Measurements from ENCODE around the gene KDSR. TPM values are rescaled to one million over a fixed set of nuclear protein-coding genes. Genes with fewer than 3 reads are reported as not detected.

The KDSR gene
- total RNA-seq, 1 donor from 2014 or later = 83.9 TPM

DNA sequence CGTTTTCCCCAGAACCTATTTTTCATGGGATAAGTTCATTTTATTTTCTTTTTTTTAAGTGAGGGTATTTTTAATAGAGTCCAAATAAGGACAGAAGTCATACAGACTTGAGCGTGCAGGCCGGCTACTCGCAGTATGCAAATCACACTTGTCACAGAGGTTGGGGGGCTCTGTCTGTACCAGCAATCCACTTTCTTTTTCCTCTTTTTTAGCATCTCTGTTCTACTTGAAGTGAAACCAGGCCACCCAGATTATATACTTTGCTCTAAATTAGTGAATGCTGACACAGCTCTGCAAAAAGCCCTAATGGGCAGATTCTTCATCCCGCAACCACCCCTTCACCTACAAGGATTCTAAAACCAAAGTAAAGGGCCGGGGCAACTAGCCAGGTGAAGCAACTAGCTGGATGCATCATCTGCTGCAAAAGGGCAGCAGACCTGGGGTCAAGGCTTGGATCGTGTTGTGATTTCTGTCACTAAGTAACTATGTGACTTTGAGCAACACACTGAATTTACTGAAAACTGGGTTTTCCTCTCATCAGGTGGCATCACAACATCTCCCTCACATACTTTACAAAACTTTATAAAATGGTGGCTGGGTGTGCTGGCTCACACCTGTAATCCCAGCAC is 18.4 kb downstream of the KDSR start:
- peaks cover 61% of the 10 kb centered on the region for H3K36me3 Mint-ChIP-seq (ENCODE audit: low read depth)
- H3K9me3 Mint-ChIP-seq = no peaks in the 10 kb centered on the region
- intact Hi-C loops (cut with micrococcal nuclease) = no loop called here
- H3K27ac Mint-ChIP-seq = no peak overlapping the region
- no peak overlapping the region for H3K4me3 Mint-ChIP-seq
- no peak for DNase-seq
- peaks cover 2% of the 10 kb centered on the region for H3K4me1 Mint-ChIP-seq
- H3K27me3 Mint-ChIP-seq = no peaks in the 10 kb centered on the region

DNA sequence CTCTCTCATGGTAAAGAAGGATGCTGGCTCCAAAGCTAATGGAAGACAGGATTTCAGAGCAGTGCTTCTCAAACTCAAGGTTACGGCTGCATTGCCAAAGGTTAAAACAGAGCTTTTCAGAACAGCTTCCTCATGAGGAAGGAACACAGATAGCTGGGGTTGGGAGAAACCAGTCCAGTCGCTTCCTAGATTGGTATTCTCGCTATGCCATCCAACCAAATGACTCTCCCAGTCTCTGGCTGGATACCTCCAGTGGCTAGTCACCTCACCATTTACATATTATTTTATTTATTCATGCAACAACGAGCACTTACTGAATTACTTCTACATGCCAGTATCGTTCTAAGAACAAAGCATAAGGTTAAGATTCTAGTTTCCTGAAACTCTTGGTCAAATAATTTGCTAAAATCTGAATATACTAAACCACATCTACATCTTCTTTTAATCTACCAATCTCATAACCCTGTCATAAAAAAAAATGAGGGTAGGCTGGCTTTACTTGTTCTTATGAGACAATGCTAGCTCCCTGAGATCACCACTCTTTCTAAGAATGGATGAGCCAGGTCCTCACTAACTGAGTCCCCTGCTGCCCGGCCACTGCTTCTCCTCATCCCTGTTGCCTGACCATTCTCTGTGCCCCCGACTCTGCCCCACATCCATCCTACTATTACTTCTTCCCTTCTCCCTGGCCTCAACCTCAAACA is 20.4 kb downstream of the KDSR start:
- DNase-seq = no peak
- intact Hi-C loops (cut with micrococcal nuclease) = no loop called here
- H3K27ac Mint-ChIP-seq = no peak overlapping the region
- H3K4me3 Mint-ChIP-seq = no peak overlapping the region
- peaks cover 62% of the 10 kb centered on the region for H3K36me3 Mint-ChIP-seq (ENCODE audit: low read depth)
- H3K4me1 Mint-ChIP-seq = peaks cover 4% of the 10 kb centered on the region
- no peaks in the 10 kb centered on the region for H3K27me3 Mint-ChIP-seq
- no peaks in the 10 kb centered on the region for H3K9me3 Mint-ChIP-seq

DNA sequence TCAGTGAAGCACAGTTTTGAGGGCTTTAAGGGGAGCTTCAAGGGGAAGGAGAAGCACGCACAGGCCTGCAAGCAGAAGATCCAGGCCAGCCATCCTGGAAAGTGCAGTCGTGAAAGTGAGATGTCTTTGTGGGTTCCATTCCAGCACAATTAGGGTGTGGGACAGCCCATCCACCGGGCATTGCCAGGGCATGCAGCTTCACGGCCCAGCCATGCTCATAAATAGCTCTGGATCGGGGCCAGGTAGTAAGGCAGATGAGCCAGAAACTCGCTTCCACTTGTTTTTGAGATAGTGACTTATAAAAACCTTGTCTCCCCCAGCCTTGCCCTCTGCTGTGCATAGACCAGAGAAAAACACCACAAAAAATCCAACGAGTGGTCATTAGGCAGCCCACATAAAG is 21.0 kb downstream of the KDSR start:
- Mint-ChIP-seq H3K4me3 (no peak overlapping the region), H3K27ac (no peak overlapping the region), H3K4me1 (peaks cover 4% of the 10 kb centered on the region), H3K27me3 (no peaks in the 10 kb centered on the region), H3K36me3 (ENCODE audit: low read depth) (peaks cover 63% of the 10 kb centered on the region), H3K9me3 (no peaks in the 10 kb centered on the region)
- no peak for DNase-seq
- intact Hi-C loops (cut with micrococcal nuclease) = no loop called here

DNA sequence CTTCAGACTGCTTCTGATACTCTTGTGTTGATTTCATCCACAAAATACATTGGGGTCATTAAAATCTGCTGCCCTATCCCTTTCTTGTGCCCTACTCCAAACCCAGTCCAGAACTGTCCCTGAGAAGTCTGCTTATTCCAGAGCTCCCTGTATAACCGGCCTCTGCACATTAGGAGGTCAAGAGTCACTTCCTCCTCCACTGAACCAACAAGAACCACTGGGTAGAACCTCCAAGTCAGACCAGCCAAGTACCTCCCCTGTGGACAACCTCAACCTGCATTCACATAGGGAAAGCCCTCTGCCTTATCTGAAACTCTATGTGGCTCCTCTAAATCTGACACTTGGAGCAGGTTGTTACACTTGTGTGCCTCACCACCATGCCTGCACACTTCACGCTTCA is 22.1 kb downstream of the KDSR start:
- peaks cover 8% of the 10 kb centered on the region for H3K4me1 Mint-ChIP-seq
- intact Hi-C loops (cut with micrococcal nuclease) = loop anchor here (5.0 kb wide), 1 partner anchor 328 kb away; no protein-coding TSS in a partner anchor
- no peak overlapping the region for H3K4me3 Mint-ChIP-seq
- peaks cover 65% of the 10 kb centered on the region for H3K36me3 Mint-ChIP-seq (ENCODE audit: low read depth)
- no peaks in the 10 kb centered on the region for H3K9me3 Mint-ChIP-seq
- H3K27ac Mint-ChIP-seq = no peak overlapping the region
- no peaks in the 10 kb centered on the region for H3K27me3 Mint-ChIP-seq
- DNase-seq = no peak

DNA sequence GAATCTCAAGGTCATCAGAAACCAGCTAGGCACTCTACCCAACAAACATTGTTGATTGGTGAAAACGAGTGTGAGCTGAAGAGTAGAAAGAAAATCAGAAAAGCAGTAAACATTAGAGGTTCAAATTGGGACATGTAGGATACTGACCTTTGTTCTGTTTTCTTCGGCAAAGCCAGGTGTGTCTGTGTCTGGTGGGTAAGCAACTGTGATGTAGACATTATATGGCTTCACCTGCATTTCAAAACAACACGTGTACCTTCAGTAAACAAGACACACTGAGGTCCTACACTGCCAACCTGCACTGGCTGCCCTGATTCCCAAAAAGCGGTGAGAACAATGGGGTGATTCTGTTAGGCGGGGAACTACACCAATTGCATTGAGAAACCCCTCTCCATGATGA is 22.7 kb downstream of the KDSR start:
- Mint-ChIP-seq H3K4me1 (peaks cover 9% of the 10 kb centered on the region), H3K9me3 (no peaks in the 10 kb centered on the region), H3K27ac (no peak overlapping the region), H3K27me3 (no peaks in the 10 kb centered on the region), H3K4me3 (no peak overlapping the region), H3K36me3 (ENCODE audit: low read depth) (peaks cover 63% of the 10 kb centered on the region)
- no peak for DNase-seq
- intact Hi-C loops (cut with micrococcal nuclease) = loop anchor here (5.0 kb wide), 1 partner anchor 327 kb away; no protein-coding TSS in a partner anchor

DNA sequence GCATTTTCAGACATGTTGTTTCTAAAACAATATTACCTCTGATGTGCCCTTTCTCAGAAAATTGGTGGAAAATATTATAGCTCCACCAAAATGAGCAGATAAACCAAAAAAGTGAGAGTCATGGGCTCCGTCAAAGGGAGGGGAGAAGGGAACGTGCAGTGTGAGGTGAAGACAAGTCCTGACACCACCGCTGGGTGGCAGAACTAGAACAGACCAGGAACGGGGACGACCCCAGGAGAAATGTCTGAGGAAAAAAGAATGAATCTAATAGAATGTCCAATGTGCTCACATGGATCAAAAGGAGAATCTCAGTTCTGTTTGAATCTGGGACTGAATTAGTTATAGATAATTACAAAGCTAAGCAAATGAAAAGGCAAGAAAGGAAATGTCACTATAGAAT is 24.8 kb downstream of the KDSR start:
- H3K27ac Mint-ChIP-seq = no peak overlapping the region
- intact Hi-C loops (cut with micrococcal nuclease) = loop anchor here (1.0 to 5.0 kb wide), 2 partner anchors 97 to 325 kb away; no protein-coding TSS in a partner anchor
- peaks cover 64% of the 10 kb centered on the region for H3K36me3 Mint-ChIP-seq (ENCODE audit: low read depth)

DNA sequence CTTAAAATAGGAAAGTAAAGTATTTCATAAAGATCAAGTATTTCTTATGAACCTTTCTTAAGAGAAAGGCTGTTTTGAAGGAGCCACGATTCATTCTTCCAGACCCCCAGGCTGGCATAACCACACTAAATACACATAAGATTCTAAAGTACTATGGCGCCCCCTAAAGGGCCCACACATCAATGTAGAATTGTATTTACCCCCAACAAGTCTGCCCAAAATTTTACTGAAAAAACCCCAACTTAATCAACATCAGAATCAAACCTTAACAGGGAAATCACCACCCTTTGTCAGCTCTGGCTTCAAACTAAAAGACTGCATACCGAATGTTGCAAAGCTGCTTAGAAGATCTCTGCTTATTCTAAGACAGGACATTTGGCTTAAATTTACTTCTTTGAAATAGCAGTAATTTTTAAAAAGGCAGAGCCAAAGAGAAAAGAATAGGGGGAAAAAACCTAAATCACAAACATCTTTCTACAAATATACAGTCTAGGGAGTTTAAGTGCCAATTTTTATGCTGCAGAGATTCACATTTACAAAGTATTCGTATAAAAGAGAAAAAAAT is 27.0 kb downstream of the KDSR start:
- peaks cover 68% of the 10 kb centered on the region for H3K36me3 Mint-ChIP-seq (ENCODE audit: low read depth)
- DNase-seq = peak; percentile 81

More for the DNA sequence above, 24.8 kb downstream of the KDSR start:
- Mint-ChIP-seq H3K27me3 (no peaks in the 10 kb centered on the region), H3K9me3 (no peaks in the 10 kb centered on the region), H3K4me3 (no peak overlapping the region), H3K4me1 (peaks cover 9% of the 10 kb centered on the region)
- no peak for DNase-seq

DNA sequence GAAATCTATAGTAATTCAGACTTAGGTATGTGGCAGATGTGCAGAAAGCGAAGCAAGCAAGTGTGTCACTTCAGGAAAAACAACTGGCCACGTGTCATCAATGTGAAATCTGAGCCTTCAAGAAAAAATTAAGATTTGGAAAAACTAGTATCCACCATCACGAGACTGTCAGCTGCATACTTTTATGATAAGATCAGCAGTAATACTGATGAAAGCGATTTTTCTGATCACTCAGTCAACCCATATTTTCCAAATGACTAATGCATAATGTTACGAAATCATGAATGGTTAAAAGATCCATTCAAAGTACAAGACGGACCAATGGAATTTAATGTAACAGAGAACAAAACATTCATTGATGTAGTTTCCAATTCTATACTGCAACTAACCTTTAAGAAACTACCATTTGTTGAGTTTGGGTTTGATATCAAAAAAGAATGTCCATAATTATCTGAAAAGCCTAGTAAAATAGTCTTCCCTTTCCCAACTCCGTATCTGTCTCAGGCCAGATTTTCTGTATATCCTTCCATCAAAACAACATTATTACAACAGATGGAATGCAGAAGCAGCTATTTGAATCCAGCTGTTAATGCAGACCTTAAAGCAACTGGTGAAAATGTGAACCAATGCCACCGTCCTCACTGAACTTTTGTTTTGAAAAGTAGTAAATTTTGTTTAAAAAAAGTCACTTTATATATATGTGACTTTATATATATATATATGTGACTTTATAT is 30.5 kb downstream of the KDSR start:
- peaks cover 65% of the 10 kb centered on the region for H3K36me3 Mint-ChIP-seq (ENCODE audit: low read depth)
- DNase-seq = no peak
- H3K27me3 Mint-ChIP-seq = no peaks in the 10 kb centered on the region
- peaks cover 9% of the 10 kb centered on the region for H3K4me1 Mint-ChIP-seq
- intact Hi-C loops (cut with micrococcal nuclease) = no loop called here
- no peak overlapping the region for H3K4me3 Mint-ChIP-seq
- H3K9me3 Mint-ChIP-seq = no peaks in the 10 kb centered on the region
- no peak overlapping the region for H3K27ac Mint-ChIP-seq

More for the DNA sequence above, 27.0 kb downstream of the KDSR start:
- intact Hi-C loops (cut with micrococcal nuclease) = loop anchor here (5.0 kb wide), 1 partner anchor 323 kb away; no protein-coding TSS in a partner anchor
- H3K9me3 Mint-ChIP-seq = no peaks in the 10 kb centered on the region
- H3K27ac Mint-ChIP-seq = peak overlapping the region; percentile 2
- no peak overlapping the region for H3K4me3 Mint-ChIP-seq
- H3K27me3 Mint-ChIP-seq = no peaks in the 10 kb centered on the region
- peaks cover 11% of the 10 kb centered on the region for H3K4me1 Mint-ChIP-seq

DNA sequence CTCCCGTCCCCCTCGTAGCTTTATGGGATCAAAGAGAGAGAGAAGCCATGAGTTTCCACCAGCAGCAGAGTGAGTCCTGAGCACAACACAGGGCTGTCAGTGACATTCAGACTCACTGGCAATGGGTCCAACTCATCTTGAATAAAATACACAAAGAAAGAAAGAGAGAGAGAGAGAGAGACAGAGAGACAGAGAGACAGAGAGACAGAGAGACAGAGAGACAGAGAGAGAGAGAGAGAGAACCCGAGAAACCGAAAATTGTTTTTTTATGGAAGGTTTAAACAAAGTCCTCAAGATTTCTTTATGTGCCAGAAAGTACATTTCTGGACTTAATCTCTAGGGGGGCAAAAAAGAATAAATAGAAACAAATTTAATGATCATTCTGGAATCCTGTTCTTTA is 35.9 kb downstream of the KDSR start:
- H3K27me3 Mint-ChIP-seq = no peaks in the 10 kb centered on the region
- no peaks in the 10 kb centered on the region for H3K9me3 Mint-ChIP-seq
- no peak for DNase-seq
- intact Hi-C loops (cut with micrococcal nuclease) = no loop called here
- H3K36me3 Mint-ChIP-seq (ENCODE audit: low read depth) = peaks cover 45% of the 10 kb centered on the region
- H3K27ac Mint-ChIP-seq = no peak overlapping the region
- H3K4me3 Mint-ChIP-seq = no peak overlapping the region
- no peaks in the 10 kb centered on the region for H3K4me1 Mint-ChIP-seq

DNA sequence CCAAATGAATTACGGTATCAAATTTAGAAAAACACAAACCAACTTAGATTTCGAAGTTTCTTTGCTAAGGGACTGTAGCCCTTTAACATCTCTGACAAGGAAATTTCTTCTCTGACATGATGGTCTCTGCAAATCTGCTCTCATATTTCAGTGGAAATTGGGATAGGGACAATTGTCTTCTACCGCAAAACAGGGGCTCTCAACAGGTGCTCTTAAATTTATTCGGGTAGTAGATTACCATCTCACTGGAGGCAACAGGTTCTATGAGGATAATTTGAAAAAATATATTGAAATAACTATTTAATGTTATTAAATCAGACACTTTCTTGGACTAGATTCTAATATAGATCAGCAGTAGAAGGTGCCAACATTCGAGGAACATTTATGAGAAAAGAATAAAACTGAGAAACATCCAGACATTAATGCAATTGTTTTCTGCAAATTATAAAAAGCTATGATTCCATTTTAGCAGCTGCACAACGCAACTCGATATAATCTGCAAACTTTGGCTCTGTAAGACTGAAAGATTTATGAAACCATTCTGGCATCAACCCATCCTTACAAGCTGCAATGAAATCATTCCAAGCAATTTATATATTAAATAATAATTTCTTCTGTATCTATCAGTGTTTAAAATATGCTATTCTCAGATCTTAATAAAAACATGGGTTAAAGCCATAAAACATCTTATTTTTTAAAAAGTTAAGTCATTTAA is 37.4 kb downstream of the KDSR start:
- peaks cover 32% of the 10 kb centered on the region for H3K36me3 Mint-ChIP-seq (ENCODE audit: low read depth)
- no peak for DNase-seq
- H3K27me3 Mint-ChIP-seq = no peaks in the 10 kb centered on the region
- intact Hi-C loops (cut with micrococcal nuclease) = no loop called here
- no peak overlapping the region for H3K4me3 Mint-ChIP-seq
- no peaks in the 10 kb centered on the region for H3K4me1 Mint-ChIP-seq
- no peaks in the 10 kb centered on the region for H3K9me3 Mint-ChIP-seq
- no peak overlapping the region for H3K27ac Mint-ChIP-seq

DNA sequence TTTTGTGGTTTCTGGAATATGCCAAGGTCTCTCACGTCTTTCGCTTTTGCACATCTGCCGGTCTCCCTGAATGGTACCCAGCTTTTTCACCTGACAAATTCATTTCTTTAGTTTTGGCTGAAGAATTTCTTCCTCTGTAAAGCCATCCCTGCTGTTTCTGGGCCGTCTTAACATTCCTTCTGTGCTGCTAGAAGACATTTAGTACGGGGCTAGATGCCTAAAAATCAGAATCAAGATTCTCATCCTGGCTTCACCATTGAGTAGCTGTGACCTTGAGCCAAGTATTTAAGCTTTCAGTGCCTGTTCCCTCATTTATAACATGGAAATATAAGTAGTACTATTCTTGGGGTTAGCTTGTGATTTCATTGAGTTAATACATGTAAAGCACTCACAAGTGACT is 41.0 kb downstream of the KDSR start:
- no peaks in the 10 kb centered on the region for H3K9me3 Mint-ChIP-seq
- intact Hi-C loops (cut with micrococcal nuclease) = no loop called here
- no peak overlapping the region for H3K4me3 Mint-ChIP-seq
- no peak overlapping the region for H3K27ac Mint-ChIP-seq
- H3K4me1 Mint-ChIP-seq = peaks cover 16% of the 10 kb centered on the region
- DNase-seq = no peak
- peaks cover 12% of the 10 kb centered on the region for H3K36me3 Mint-ChIP-seq (ENCODE audit: low read depth)
- H3K27me3 Mint-ChIP-seq = no peaks in the 10 kb centered on the region

DNA sequence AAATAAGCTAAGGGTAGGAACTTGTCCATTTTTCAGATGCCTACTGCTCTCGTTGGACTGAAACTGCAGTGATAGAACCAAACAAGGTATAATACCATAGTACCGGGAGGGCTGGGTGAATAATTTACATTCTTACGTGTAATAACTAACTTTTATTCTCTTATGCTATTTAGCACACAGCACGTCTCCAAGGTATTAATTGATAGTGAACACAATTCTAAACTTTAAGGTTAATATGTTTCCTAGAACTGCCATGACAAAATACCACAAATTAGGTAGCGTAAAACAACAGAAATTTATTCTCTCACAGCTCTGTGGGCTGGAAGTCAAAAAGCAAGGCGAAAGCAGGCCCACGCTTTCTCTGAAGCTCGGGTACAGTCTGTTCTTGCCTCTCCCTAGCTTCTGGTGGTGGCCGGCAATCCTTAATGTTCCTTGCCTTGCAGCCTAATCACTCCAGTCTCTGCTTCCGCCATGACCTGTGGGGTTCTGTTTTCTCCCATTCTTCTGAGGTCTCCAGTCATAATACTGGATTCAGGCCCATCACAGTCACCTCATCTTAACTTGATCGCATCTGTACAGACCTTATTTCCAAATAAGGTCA is 41.8 kb downstream of the KDSR start:
- Mint-ChIP-seq H3K4me1 (peaks cover 21% of the 10 kb centered on the region), H3K27me3 (no peaks in the 10 kb centered on the region), H3K4me3 (no peak overlapping the region), H3K27ac (no peak overlapping the region), H3K9me3 (no peaks in the 10 kb centered on the region), H3K36me3 (ENCODE audit: low read depth) (peaks cover 10% of the 10 kb centered on the region)
- intact Hi-C loops (cut with micrococcal nuclease) = no loop called here
- no peak for DNase-seq

Data from activated CD4-positive, alpha-beta T cell treated with anti-CD3 and anti-CD28 coated beads, Interleukin-2, amount 10 ng/mL, durations not matched to agents 24 days and 14 days (primary cell).